Peyer's patch (tissue), 4 donors: Measurements from ENCODE around the gene PLPP4. TPM values are rescaled to one million over a fixed set of nuclear protein-coding genes. Genes with fewer than 3 reads are reported as not detected.

Experiments
- DNase-seq, 3 donors: peaks; one replicate each; pipeline ENCODE4 v3.0.0-alpha.2; 2017 to 2019
- H3K27ac ChIP-seq, 4 donors: fragments of 200-600 bp; sonication (generic); one replicate each; pipeline ENCODE4 v1.5.1; 2016 to 2019
- H3K27me3 ChIP-seq, 2 donors: fragments of 200-600 bp; sonication (generic); one replicate each; pipeline ENCODE4 v1.5.1; 2019
- H3K36me3 ChIP-seq, 3 donors: fragments of 200-600 bp; sonication (generic); one replicate each; pipeline ENCODE4 v1.5.1; 2016 to 2019
- H3K4me1 ChIP-seq, 4 donors: fragments of 200-600 bp; sonication (generic); one replicate each; pipeline ENCODE4 v1.5.1; 2016 to 2019
- H3K4me3 ChIP-seq, 4 donors: fragments of 200-600 bp; sonication (generic); 1 replicate in 3 of 4; 2 replicates in 1 of 4; pipeline ENCODE4 v1.5.1; 2016 to 2019; ENCODE audit warnings: mild to moderate bottlenecking in 1 of 4
- H3K9me3 ChIP-seq, 4 donors: fragments of 200-600 bp; sonication (generic); one replicate each; pipeline ENCODE4 v1.5.1; 2016 to 2019; ENCODE audit warnings: mild to moderate bottlenecking in 1 of 4
- POLR2A ChIP-seq, 2 donors: fragments of 450-650 bp; IDR thresholded peaks; one replicate each; pipeline ENCODE4 v1.5.1; 2017; ENCODE audit warnings: antibody characterized with exemption in 2 of 2, mild to moderate bottlenecking in 2 of 2, moderate library complexity in 2 of 2
- total RNA-seq, 4 donors: library from RNA; depleted of rRNA; stranded (reverse); fragments of >200 nt; gene quantifications; one replicate each; pipeline ENCODE4 v1.1.0, GENCODE V29; 2016
- TF ChIP-seq, protein P1 (sequence below), 6 experiments: fragments of 450-650 bp in 4 of 6; fragments of 200-600 bp in 2 of 6; sonication (generic) in 1 of 6; IDR thresholded peaks; one replicate each; pipeline ENCODE4 v1.5.1; 2017 to 2019; ENCODE audit warnings: antibody characterized with exemption in 6 of 6, mild to moderate bottlenecking in 3 of 6, moderate library complexity in 1 of 6

The PLPP4 gene
- total RNA-seq, 4 donors from 2014 or later, result 1.3 TPM; not detected in 3

GRCh38 chr10:120584786-120585185 lies 127.8 kb downstream of the PLPP4 start:
- no peak for TF ChIP-seq POLR2A (IDR thresholded peaks at IDR 0.05)
- TF ChIP-seq, protein P1, sequence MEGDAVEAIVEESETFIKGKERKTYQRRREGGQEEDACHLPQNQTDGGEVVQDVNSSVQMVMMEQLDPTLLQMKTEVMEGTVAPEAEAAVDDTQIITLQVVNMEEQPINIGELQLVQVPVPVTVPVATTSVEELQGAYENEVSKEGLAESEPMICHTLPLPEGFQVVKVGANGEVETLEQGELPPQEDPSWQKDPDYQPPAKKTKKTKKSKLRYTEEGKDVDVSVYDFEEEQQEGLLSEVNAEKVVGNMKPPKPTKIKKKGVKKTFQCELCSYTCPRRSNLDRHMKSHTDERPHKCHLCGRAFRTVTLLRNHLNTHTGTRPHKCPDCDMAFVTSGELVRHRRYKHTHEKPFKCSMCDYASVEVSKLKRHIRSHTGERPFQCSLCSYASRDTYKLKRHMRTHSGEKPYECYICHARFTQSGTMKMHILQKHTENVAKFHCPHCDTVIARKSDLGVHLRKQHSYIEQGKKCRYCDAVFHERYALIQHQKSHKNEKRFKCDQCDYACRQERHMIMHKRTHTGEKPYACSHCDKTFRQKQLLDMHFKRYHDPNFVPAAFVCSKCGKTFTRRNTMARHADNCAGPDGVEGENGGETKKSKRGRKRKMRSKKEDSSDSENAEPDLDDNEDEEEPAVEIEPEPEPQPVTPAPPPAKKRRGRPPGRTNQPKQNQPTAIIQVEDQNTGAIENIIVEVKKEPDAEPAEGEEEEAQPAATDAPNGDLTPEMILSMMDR (IDR thresholded peaks at IDR 0.05), result no peak
- H3K36me3 ChIP-seq, result no peaks in the 10 kb centered on the region
- H3K27ac ChIP-seq, result no peak overlapping the region
- H3K27me3 ChIP-seq, result no peaks in the 10 kb centered on the region
- no peak overlapping the region for H3K4me3 ChIP-seq
- no peaks in the 10 kb centered on the region for H3K4me1 ChIP-seq
- DNase-seq, result no peak
- H3K9me3 ChIP-seq, result no peaks in the 10 kb centered on the region

DNA sequence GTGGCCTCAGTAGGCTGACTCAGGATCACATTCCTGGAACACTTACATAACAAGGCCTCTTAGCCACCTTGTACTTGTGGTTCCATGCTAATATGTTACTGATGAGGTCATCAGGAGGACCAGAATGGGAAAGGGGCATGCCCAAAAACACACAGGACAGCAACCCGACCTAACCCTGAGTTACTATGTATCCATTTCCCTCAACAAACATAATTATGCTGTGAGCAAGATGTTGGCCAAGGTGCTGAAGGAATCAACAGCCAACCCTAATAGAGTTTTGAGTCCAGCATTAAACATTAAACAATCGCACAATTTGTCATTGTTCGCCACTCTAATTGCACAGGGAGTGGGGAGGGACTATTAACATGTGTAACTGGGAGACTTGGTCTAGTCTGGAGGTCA lies 129.4 kb downstream of the PLPP4 start:
- Histone ChIP-seq H3K27me3 (no peaks in the 10 kb centered on the region), H3K4me1 (no peaks in the 10 kb centered on the region), H3K27ac (no peak overlapping the region), H3K36me3 (no peaks in the 10 kb centered on the region), H3K4me3 (no peak overlapping the region), H3K9me3 (no peaks in the 10 kb centered on the region)
- no peak for TF ChIP-seq POLR2A (IDR thresholded peaks at IDR 0.05)
- TF ChIP-seq, protein P1 (IDR thresholded peaks at IDR 0.05), result no peak
- DNase-seq, result no peak

GRCh38 chr10:120587061-120587460 lies 130.0 kb downstream of the PLPP4 start:
- H3K36me3 ChIP-seq, result no peaks in the 10 kb centered on the region
- no peak for TF ChIP-seq POLR2A (IDR thresholded peaks at IDR 0.05)
- TF ChIP-seq, protein P1 (IDR thresholded peaks at IDR 0.05), result no peak
- H3K27ac ChIP-seq, result no peak overlapping the region
- H3K4me3 ChIP-seq, result no peak overlapping the region
- peaks cover 0 to under 1% (median 0%) of the 10 kb centered on the region in 4 donors for H3K9me3 ChIP-seq
- DNase-seq, result no peak
- no peaks in the 10 kb centered on the region for H3K4me1 ChIP-seq
- no peaks in the 10 kb centered on the region for H3K27me3 ChIP-seq

DNA sequence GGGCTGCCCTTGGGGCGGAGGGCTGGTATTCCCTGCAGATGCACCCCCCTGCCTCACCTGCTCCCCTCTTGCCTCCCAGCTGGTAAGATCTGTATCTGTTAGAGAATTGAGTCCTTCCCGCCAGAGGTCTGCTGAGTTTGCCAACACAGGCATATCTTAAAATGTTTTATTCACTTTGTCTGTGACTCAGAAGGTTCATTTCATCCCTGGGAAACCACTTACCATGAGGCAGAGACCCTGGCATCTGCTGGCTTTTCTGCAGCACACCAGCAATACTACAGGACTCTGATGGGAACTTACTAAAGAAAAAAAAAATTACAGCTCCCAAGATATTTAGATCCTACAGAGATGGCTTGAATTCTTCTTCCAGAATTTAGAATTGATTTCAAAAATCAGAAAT lies 131.3 kb downstream of the PLPP4 start:
- Histone ChIP-seq H3K27ac (no peak overlapping the region), H3K4me1 (no peaks in the 10 kb centered on the region), H3K27me3 (no peaks in the 10 kb centered on the region), H3K36me3 (no peaks in the 10 kb centered on the region), H3K9me3 (peaks cover 0 to 4% (median 0%) of the 10 kb centered on the region in 4 donors), H3K4me3 (no peak overlapping the region)
- no peak for DNase-seq
- TF ChIP-seq, protein P1 (IDR thresholded peaks at IDR 0.05), result no peak
- TF ChIP-seq POLR2A (IDR thresholded peaks at IDR 0.05), result no peak

GRCh38 chr10:120593693-120594092 lies 136.7 kb downstream of the PLPP4 start:
- no peak for TF ChIP-seq POLR2A (IDR thresholded peaks at IDR 0.05)
- TF ChIP-seq, protein P1 (IDR thresholded peaks at IDR 0.05), result no peak
- H3K36me3 ChIP-seq, result no peaks in the 10 kb centered on the region
- H3K4me3 ChIP-seq, result no peak overlapping the region
- no peak for DNase-seq
- no peaks in the 10 kb centered on the region for H3K27me3 ChIP-seq
- H3K27ac ChIP-seq, result no peak overlapping the region
- peaks cover 0 to 4% (median 0%) of the 10 kb centered on the region in 4 donors for H3K9me3 ChIP-seq
- no peaks in the 10 kb centered on the region for H3K4me1 ChIP-seq

DNA sequence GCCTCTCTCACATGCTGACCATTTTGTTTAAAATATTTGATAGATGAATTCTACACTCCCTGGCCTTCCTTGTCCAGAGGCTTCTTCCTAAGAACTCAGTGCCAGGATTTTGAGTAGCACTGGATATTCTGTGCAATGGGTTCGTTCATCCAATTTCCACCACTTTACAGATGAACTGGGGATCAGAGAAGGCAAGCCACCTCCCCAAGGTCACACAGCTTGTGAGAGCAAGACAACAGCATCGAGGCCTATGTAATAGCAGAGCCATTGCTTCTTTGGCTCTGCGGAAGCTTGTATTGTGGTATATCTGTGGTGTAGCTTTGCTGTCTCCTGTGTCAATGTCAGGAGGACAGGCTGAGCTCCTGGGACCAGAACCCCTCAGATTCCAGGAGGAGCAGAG lies 140.9 kb downstream of the PLPP4 start:
- Histone ChIP-seq H3K4me1 (no peaks in the 10 kb centered on the region), H3K27ac (no peak overlapping the region), H3K4me3 (no peak overlapping the region), H3K36me3 (no peaks in the 10 kb centered on the region), H3K27me3 (no peaks in the 10 kb centered on the region), H3K9me3 (no peaks in the 10 kb centered on the region)
- DNase-seq, result no peak
- TF ChIP-seq, protein P1 (IDR thresholded peaks at IDR 0.05), result no peak
- TF ChIP-seq POLR2A (IDR thresholded peaks at IDR 0.05), result no peak
